IMR-90 (cell line): ENCODE data around the gene ALDOA. TPM values are rescaled to one million over a fixed set of nuclear protein-coding genes. Genes with fewer than 3 reads are reported as not detected.

ENCODE experiments used
- ATAC-seq: fragments of 200-7000 bp; cut with Tn5 transposase; 2 replicates; pipeline ENCODE4 v1.9.1; 2020; ENCODE audit warnings: low read depth, mild to moderate bottlenecking, moderate library complexity
- BruUV-seq: library from RNA; stranded (reverse); fragments of 400-500 nt; replicated peaks from 2 replicates; lab custom pipeline; 2021; lab: Mats Ljungman, UMichigan
- CTCF ChIA-PET: fragments of 300-600 bp; formaldehyde crosslinking; extraction: SDS; loops from one replicate; lab custom pipeline; 2021; ENCODE audit warnings: antibody characterized with exemption; lab: Yijun Ruan, JAX
- POLR2A ChIA-PET: fragments of 300-600 bp; sonication (Branson Sonifier 250); formaldehyde crosslinking; loops from one replicate; lab custom pipeline; 2022; ENCODE audit warnings: antibody characterized with exemption; ENCODE audit not compliant: unreplicated experiment; lab: Charles Lee
- DNase-seq: peaks from one replicate; pipeline ENCODE4 v3.0.0; 2013
- H2AFZ ChIP-seq: replicated peaks from 2 replicates; pipeline ENCODE3; 2013; ENCODE audit warnings: low read length, mild to moderate bottlenecking; ENCODE audit not compliant: poor library complexity
- H2AK5ac ChIP-seq: 2 replicates; pipeline ENCODE4 v1.6.1; 2013; ENCODE audit warnings: low read depth, low read length, inconsistent platforms
- H2AK9ac ChIP-seq: replicated peaks from 2 replicates; pipeline ENCODE3; 2013; ENCODE audit warnings: mild to moderate bottlenecking, low read depth, low read length, moderate library complexity; ENCODE audit not compliant: poor library complexity
- H2BK120ac ChIP-seq: 2 replicates; pipeline ENCODE4 v1.6.1; 2013; ENCODE audit warnings: low read depth, low read length, inconsistent platforms
- H2BK15ac ChIP-seq: 3 replicates; pipeline ENCODE4 v1.6.1; 2013; ENCODE audit warnings: low read depth, low read length, inconsistent platforms
- H2BK20ac ChIP-seq: 2 replicates; pipeline ENCODE4 v1.6.1; 2013; ENCODE audit warnings: low read depth, mild to moderate bottlenecking, inconsistent platforms, low read length, moderate library complexity
- H2BK5ac ChIP-seq: 2 replicates; pipeline ENCODE4 v1.6.1; 2013; ENCODE audit warnings: mild to moderate bottlenecking, low read depth, low read length, inconsistent platforms; ENCODE audit not compliant: poor library complexity, severe bottlenecking
- H3K14ac ChIP-seq: replicated peaks from 2 replicates; pipeline ENCODE4 v1.6.1; 2013; ENCODE audit warnings: low read depth, low read length, inconsistent platforms
- H3K18ac ChIP-seq: 2 replicates; pipeline ENCODE4 v1.6.1; 2013; ENCODE audit warnings: low read depth, low read length, control low read depth
- H3K23ac ChIP-seq: 2 replicates; pipeline ENCODE4 v1.6.1; 2013; ENCODE audit warnings: low read depth, low read length, inconsistent platforms
- H3K27ac ChIP-seq: 2 replicates; pipeline ENCODE4 v1.5.1; 2013; ENCODE audit warnings: mild to moderate bottlenecking, control low read depth, low read length; ENCODE audit not compliant: insufficient read depth
- H3K27me3 ChIP-seq: 2 replicates; pipeline ENCODE4 v1.6.1; 2013; ENCODE audit warnings: low read length; ENCODE audit not compliant: control insufficient read depth, insufficient read depth
- H3K36me3 ChIP-seq: 2 replicates; pipeline ENCODE4 v1.6.1; 2013; ENCODE audit warnings: low read length, mixed read lengths; ENCODE audit not compliant: control insufficient read depth, insufficient read depth
- H3K4ac ChIP-seq: 2 replicates; pipeline ENCODE4 v1.6.1; 2013; ENCODE audit warnings: low read depth, low read length, inconsistent platforms
- H3K4me1 ChIP-seq: 2 replicates; pipeline ENCODE4 v1.6.1; 2013; ENCODE audit warnings: low read length, mixed read lengths; ENCODE audit not compliant: control insufficient read depth, insufficient read depth
- H3K4me2 ChIP-seq: 2 replicates; pipeline ENCODE4 v1.6.1; 2013; ENCODE audit warnings: low read depth, mild to moderate bottlenecking, control low read depth, low read length, moderate library complexity
- H3K4me3 ChIP-seq: 2 replicates; pipeline ENCODE4 v1.5.1; 2013; ENCODE audit warnings: low read depth, mild to moderate bottlenecking, control low read depth, low read length, moderate library complexity; ENCODE audit not compliant: insufficient read depth
- H3K56ac ChIP-seq: 2 replicates; pipeline ENCODE4 v1.6.1; 2013; ENCODE audit warnings: low read length, inconsistent platforms; ENCODE audit not compliant: insufficient read depth; ENCODE audit errors: extremely low read depth
- H3K79me1 ChIP-seq, 2 experiments: 2 replicates each; pipeline ENCODE4 v1.6.1; 2013; ENCODE audit warnings: low read length in 2 of 2, inconsistent platforms in 1 of 2, low read depth in 1 of 2
- H3K9ac ChIP-seq: 2 replicates; pipeline ENCODE4 v1.6.1; 2013; ENCODE audit warnings: low read depth, low read length, control low read depth
- H3K9me1 ChIP-seq: 2 replicates; pipeline ENCODE4 v1.6.1; 2013; ENCODE audit warnings: low read length, inconsistent platforms; ENCODE audit not compliant: insufficient read depth
- H3K9me3 ChIP-seq: 2 replicates; pipeline ENCODE4 v1.6.1; 2013; ENCODE audit warnings: low read length; ENCODE audit not compliant: control insufficient read depth, insufficient read depth
- H4K20me1 ChIP-seq: 2 replicates; pipeline ENCODE4 v1.6.1; 2013; ENCODE audit warnings: low read length, inconsistent platforms; ENCODE audit not compliant: insufficient read depth
- H4K5ac ChIP-seq: 2 replicates; pipeline ENCODE4 v1.6.1; 2013; ENCODE audit warnings: mild to moderate bottlenecking, low read depth, low read length, control low read depth
- H4K8ac ChIP-seq, 2 experiments: 2 replicates each; pipeline ENCODE4 v1.6.1; 2013; ENCODE audit warnings: low read depth in 2 of 2, low read length in 2 of 2, control low read depth in 1 of 2, inconsistent platforms in 1 of 2
- H4K91ac ChIP-seq: 2 replicates; pipeline ENCODE4 v1.6.1; 2013; ENCODE audit warnings: low read depth, low read length, inconsistent platforms; ENCODE audit not compliant: insufficient read depth
- RAD21 ChIP-seq: IDR thresholded peaks from 2 replicates; pipeline ENCODE4 v1.6.1; 2012; ENCODE audit warnings: low read length, improper control_type of control experiment
- RFX5 ChIP-seq: IDR thresholded peaks from 2 replicates; pipeline ENCODE4 v1.8.0; 2012; ENCODE audit warnings: low read depth, mild to moderate bottlenecking, low read length, moderate library complexity
- WGBS, 2 experiments: methylation state at CpG; one replicate each; pipeline versions ENCODE4 v1.1.5 to v1.1.7; 2013; ENCODE audit warnings: missing lambda C conversion rate in 2 of 2; ENCODE audit not compliant: insufficient read length in 1 of 2; ENCODE audit errors: extremely low coverage in 2 of 2; 5-methylcytosine and 5-hydroxymethylcytosine counted together
- dilution Hi-C: fragments of 300-500 bp; cut with HindIII; formaldehyde crosslinking; loops from one replicate; pipeline ENCODE4 v1.14.3; 2018; ENCODE audit warnings: low sequenced_read_pairs; ENCODE audit not compliant: unreplicated experiment
- in situ Hi-C: fragments of 300-500 bp; cut with MboI; formaldehyde crosslinking; loops from 3 replicates; pipeline ENCODE4 v1.14.3; 2019; ENCODE audit warnings: low sequenced_read_pairs, inconsistent platforms, mixed read lengths
- intact Hi-C: fragments of 100-400 bp; cut with micrococcal nuclease; formaldehyde crosslinking; loops from 2 replicates; pipeline ENCODE4 v1.10.0; 2022
- polyA plus RNA-seq, 3 experiments: library from polyadenylated mRNA; depleted of rRNA; stranded (reverse); fragments of >200 nt; gene quantifications; 2 replicates each; pipeline ENCODE4 v1.2.3, GENCODE V29; 2012; ENCODE audit warnings: low replicate concordance in 1 of 3
- total RNA-seq: library from RNA; depleted of rRNA; stranded (reverse); fragments of >200 nt; gene quantifications from 2 replicates; pipeline ENCODE4 v1.2.3, GENCODE V29; 2012

Gene ALDOA
- total and polyA plus RNA-seq, 2 of the 4 experiments (the other 2 are of a cell fraction) = 1,697 to 1,990 TPM

DNA sequence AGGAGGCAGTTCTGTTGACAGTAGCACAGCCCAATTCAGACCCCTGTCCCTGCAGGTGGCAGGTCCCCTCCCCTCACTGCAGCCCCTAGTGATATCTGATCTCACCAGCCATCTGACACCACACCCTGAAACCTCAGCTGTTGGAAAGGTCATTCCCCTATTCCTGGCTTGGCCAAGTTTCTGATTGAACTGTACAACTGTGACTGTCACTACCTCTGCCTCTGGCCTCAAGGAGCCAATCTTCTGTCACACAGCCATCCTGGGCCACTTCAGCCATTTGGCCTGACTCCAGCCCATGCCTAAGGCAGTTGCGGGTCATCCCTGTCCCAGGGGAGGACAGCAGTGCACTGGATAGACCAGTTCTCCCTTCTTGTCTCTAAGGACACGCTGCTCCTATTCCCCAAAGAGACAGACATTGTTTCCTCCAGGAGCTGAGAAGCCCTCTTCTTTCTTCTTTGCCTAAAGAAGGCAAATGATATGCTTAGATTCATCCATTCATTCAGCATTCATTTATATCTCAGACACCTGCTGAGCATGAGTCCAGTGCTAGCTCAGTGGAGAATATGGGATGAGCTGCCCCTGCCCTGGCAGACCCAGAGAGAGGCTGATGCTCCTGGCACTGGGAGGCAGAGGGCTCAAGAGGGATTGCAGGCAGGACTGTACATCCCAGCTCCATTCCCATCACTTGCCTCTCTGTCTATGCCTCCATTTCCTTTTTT lies 4.6 kb upstream of the ALDOA start:
- peak overlapping the region; percentile 35; the same call in 1 of the 2 replicates for H2AK5ac ChIP-seq
- dilution Hi-C loops (no loop called here), in situ Hi-C loops (no loop called here), intact Hi-C loops (no loop called here)
- peaks cover 4% of the 10 kb centered on the region for H4K20me1 ChIP-seq
- H4K91ac ChIP-seq = no peak overlapping the region
- H3K18ac ChIP-seq = no peak overlapping the region
- peak overlapping the region; percentile 9; the same call in 1 of the 2 replicates for H3K27ac ChIP-seq
- no peak overlapping the region; the same call in 1 of the 2 replicates for H4K5ac ChIP-seq
- no peak for TF ChIP-seq RFX5
- no peak for TF ChIP-seq RAD21
- no peak overlapping the region for H2AFZ ChIP-seq
- H3K4me2 ChIP-seq = no peak overlapping the region; the same call in 1 of the 2 replicates
- ATAC-seq (no peak), DNase-seq (no peak)
- H3K4me3 ChIP-seq = no peak overlapping the region
- peak overlapping the region; percentile 31 for H2AK9ac ChIP-seq
- WGBS, 2 experiments = 50% methylated on average over 1 of the region's 2 CpGs; no CpG with 5 or more reads in 1 of the 2 experiments
- H3K4me1 ChIP-seq = peaks cover 18% of the 10 kb centered on the region
- BruUV-seq = no TSS peak
- H3K79me1 ChIP-seq = peaks cover 15 to 20% of the 10 kb centered on the region in 2 experiments; a peak in 3 of 4 replicates
- POLR2A ChIA-PET = no interaction called here
- H2BK5ac ChIP-seq = no peak overlapping the region
- H2BK120ac ChIP-seq = no peak overlapping the region
- H2BK15ac ChIP-seq = no peak overlapping the region
- no peak overlapping the region for H2BK20ac ChIP-seq
- H3K9me3 ChIP-seq = no peaks in the 10 kb centered on the region
- no peak overlapping the region for H4K8ac ChIP-seq
- no peak overlapping the region for H3K56ac ChIP-seq
- no peak overlapping the region for H3K23ac ChIP-seq
- CTCF ChIA-PET = no interaction called here
- peaks cover 2% of the 10 kb centered on the region; the same call in 1 of the 2 replicates for H3K36me3 ChIP-seq
- H3K27me3 ChIP-seq = no peaks in the 10 kb centered on the region
- H3K9me1 ChIP-seq = peaks cover 9% of the 10 kb centered on the region
- H3K4ac ChIP-seq = no peak overlapping the region
- H3K9ac ChIP-seq = no peak overlapping the region
- H3K14ac ChIP-seq = no peak overlapping the region
